BE2C (cell line): ENCODE data around the gene RELL1.

ENCODE experiments used
- DNase-seq: peaks from one replicate; pipeline ENCODE4 v3.0.0-alpha.2; 2020
- H3K27me3 ChIP-seq: fragments of 250-450 bp; sonication (Bioruptor Pico); 2 replicates; pipeline ENCODE4 v1.5.1; 2020; ENCODE audit warnings: mild to moderate bottlenecking
- H3K36me3 ChIP-seq: fragments of 250-450 bp; sonication (Bioruptor Pico); 2 replicates; pipeline ENCODE4 v1.5.1; 2020; ENCODE audit warnings: mild to moderate bottlenecking
- H3K4me1 ChIP-seq: fragments of 250-450 bp; sonication (Bioruptor Pico); 2 replicates; pipeline ENCODE4 v1.5.1; 2020
- H3K4me3 ChIP-seq: 2 replicates; pipeline ENCODE4 v1.5.1; 2011; ENCODE audit warnings: low read depth, low read length
- H3K9me3 ChIP-seq: fragments of 250-450 bp; sonication (Bioruptor Pico); 2 replicates; pipeline ENCODE4 v1.5.1; 2020
- TF ChIP-seq, protein P1 (sequence below): IDR thresholded peaks from 2 replicates; pipeline ENCODE4 v1.5.1; 2012; ENCODE audit warnings: mild to moderate bottlenecking, low read depth, low read length

RELL1 gene

GRCh38 chr4:37573566-37573965, 112.6 kb downstream of the RELL1 start:
- H3K9me3 ChIP-seq = no peaks in the 10 kb centered on the region
- no peaks in the 10 kb centered on the region for H3K4me1 ChIP-seq
- DNase-seq = no peak
- no peaks in the 10 kb centered on the region for H3K27me3 ChIP-seq
- no peak overlapping the region for H3K4me3 ChIP-seq
- TF ChIP-seq, protein P1, sequence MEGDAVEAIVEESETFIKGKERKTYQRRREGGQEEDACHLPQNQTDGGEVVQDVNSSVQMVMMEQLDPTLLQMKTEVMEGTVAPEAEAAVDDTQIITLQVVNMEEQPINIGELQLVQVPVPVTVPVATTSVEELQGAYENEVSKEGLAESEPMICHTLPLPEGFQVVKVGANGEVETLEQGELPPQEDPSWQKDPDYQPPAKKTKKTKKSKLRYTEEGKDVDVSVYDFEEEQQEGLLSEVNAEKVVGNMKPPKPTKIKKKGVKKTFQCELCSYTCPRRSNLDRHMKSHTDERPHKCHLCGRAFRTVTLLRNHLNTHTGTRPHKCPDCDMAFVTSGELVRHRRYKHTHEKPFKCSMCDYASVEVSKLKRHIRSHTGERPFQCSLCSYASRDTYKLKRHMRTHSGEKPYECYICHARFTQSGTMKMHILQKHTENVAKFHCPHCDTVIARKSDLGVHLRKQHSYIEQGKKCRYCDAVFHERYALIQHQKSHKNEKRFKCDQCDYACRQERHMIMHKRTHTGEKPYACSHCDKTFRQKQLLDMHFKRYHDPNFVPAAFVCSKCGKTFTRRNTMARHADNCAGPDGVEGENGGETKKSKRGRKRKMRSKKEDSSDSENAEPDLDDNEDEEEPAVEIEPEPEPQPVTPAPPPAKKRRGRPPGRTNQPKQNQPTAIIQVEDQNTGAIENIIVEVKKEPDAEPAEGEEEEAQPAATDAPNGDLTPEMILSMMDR = no peak
- no peaks in the 10 kb centered on the region for H3K36me3 ChIP-seq

DNA sequence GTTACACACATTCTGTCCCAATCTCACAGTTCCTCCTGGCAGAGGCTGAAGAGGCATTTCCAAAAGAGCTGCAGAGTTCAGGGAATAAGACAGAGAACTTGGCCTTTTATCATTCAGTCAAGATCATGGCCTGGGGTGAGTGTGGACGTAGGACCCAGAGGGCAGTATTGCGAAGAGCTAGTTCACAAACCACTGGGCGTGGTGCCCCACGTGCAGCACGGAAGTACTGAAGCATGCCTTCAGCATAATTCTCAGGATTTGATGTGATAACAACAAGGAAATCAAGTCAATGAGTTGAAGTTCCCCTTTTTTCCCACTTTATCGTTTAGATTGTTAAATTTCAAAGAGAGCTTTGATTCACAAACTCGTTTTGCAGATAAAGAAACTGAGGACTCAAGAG, 117.7 kb downstream of the RELL1 start:
- Histone ChIP-seq H3K4me1 (no peaks in the 10 kb centered on the region), H3K36me3 (no peaks in the 10 kb centered on the region), H3K9me3 (no peaks in the 10 kb centered on the region), H3K27me3 (no peaks in the 10 kb centered on the region), H3K4me3 (no peak overlapping the region)
- no peak for DNase-seq
- TF ChIP-seq, protein P1 = no peak

DNA sequence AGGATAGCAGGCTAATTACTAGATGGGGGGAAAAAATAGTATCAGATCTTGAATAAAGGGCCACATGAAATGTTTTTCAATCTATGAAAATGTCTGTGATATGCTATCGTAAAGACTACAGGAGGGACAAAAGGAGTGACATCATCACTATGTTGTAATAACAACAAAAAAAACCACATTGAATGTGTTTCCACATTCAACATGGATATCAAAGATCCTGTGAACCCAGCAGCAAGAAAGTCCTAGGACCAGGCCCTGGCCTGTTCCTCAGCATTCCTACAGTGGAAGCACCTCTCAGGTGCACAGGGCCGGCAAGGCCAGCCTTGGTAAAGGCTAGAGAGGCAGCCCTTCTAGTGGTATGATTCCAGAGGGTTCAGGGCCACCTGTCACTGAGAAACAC, 118.3 kb downstream of the RELL1 start:
- no peaks in the 10 kb centered on the region for H3K4me1 ChIP-seq
- TF ChIP-seq, protein P1 = no peak

GRCh38 chr4:37562592-37562991, 123.6 kb downstream of the RELL1 start:
- DNase-seq = no peak
- Histone ChIP-seq H3K36me3 (no peaks in the 10 kb centered on the region), H3K9me3 (no peaks in the 10 kb centered on the region; the same call in 1 of the 2 replicates), H3K4me3 (no peak overlapping the region), H3K4me1 (no peaks in the 10 kb centered on the region), H3K27me3 (no peaks in the 10 kb centered on the region)
- TF ChIP-seq, protein P1 = no peak

More for the DNA sequence above, 118.3 kb downstream of the RELL1 start:
- no peaks in the 10 kb centered on the region for H3K36me3 ChIP-seq
- no peaks in the 10 kb centered on the region for H3K9me3 ChIP-seq
- no peaks in the 10 kb centered on the region for H3K27me3 ChIP-seq
- DNase-seq = no peak
- no peak overlapping the region for H3K4me3 ChIP-seq

- DNase-seq = no peak
- TF ChIP-seq, protein P1 = no peak
- Histone ChIP-seq H3K4me3 (no peak overlapping the region), H3K36me3 (no peaks in the 10 kb centered on the region), H3K27me3 (no peaks in the 10 kb centered on the region), H3K4me1 (no peaks in the 10 kb centered on the region), H3K9me3 (no peaks in the 10 kb centered on the region; the same call in 1 of the 2 replicates)
These were observed 124.4 kb downstream of the RELL1 start for GRCh38 chr4:37561803-37562207.

- no peaks in the 10 kb centered on the region; the same call in 1 of the 2 replicates for H3K9me3 ChIP-seq
- no peaks in the 10 kb centered on the region for H3K4me1 ChIP-seq
- H3K4me3 ChIP-seq = no peak overlapping the region
- no peaks in the 10 kb centered on the region for H3K27me3 ChIP-seq
- no peaks in the 10 kb centered on the region for H3K36me3 ChIP-seq
- no peak for DNase-seq
- TF ChIP-seq, protein P1 = no peak
These were observed 124.9 kb downstream of the RELL1 start for GRCh38 chr4:37561196-37561802.
